ENCODE data around the gene UBE2B. TPM values are rescaled to one million over a fixed set of nuclear protein-coding genes. Genes with fewer than 3 reads are reported as not detected.
"Not testable (repeated sequence)": the region's sequence is repeated elsewhere in the genome, so short reads cannot be mapped to it uniquely, and the experiment has no call there.

Gene UBE2B
- total RNA-seq, 1 experiment from 2014 or later, result 36.0 TPM

DNA sequence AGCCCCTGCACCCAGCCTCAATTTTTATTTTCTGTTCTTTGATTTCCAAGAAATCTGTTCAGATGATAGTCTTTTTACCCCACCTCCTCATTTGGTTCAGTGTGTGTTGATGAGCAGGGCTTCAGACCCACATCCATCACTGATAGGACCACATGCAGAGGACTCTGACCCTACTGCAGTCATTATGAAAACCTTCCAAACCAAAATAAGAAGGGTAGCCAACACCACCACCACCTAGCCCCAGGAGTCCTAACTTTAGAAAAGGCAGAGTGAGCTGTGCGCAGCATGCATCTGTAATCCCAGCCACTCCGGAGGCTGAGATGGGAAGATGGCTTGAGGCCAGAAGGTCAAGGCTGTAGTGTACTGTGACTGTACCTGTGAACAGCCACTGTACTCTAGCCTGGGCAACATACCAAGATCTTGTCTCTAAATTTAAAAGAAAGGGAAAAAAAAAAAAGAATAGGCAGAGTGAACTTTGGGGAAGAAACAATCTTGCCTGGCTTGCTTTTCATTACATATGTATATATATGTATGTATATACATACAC, 27.3 kb downstream of the UBE2B start:
- no peak for DNase-seq (ENCODE audit: low spot score)

DNA sequence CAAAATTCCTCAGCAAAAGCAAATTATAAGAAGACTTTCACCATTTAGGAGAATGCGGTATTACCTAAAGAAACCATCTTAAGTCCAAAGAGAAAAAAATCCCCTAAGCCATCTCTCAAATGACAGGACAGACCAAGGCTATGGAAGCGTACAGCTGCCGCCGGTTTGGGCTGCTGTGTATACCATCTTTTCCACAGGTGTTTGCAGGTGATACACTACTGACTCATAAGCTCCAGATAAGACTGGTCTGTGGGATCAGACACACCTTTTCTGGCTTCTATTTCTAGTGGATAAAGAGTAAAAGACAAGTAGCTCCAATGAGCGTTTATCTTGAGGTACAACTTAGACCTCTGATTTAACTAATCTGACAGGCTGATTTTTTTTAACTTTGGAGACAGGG, 32.6 kb downstream of the UBE2B start:
- DNase-seq (ENCODE audit: low spot score), result no peak

DNA sequence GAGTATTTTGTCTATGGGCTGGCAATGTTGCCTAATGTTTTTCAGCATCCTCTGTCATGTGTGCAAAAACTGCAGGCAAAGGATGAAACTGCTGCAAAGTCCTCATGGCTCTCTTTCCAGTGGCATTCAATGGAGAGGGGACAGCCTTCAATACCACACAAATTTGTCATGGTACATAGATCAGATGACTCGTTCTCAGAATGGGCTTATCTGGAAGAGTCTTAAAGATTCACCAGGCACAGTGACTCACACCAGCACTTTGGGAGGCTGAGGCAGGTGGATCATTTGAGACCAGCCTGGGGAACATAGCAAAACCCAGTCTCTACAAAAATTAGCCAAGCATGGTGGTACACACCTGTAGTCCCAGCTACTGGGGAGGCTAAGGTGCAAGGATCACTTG, 35.0 kb downstream of the UBE2B start:
- DNase-seq (ENCODE audit: low spot score), result no peak

DNA sequence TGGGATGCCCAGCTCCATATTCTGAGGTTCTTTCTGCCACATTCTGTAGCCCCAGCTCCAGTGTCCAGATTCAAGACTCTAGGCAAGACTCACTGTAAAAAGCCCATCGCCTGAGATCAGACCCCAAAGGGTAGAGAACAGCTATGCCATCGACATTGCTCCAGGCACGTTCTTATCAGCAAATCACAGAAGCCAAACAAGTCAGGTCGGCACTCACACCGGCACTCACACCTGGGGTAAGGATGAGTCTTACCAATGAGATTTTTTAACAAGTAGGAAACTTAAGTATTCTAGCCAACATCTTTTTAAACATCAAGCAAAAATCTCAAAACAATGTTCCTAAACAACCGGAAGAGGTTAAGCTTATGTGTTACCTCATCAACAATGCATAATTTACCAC, 38.0 kb downstream of the UBE2B start:
- DNase-seq (ENCODE audit: low spot score), result no peak

DNA sequence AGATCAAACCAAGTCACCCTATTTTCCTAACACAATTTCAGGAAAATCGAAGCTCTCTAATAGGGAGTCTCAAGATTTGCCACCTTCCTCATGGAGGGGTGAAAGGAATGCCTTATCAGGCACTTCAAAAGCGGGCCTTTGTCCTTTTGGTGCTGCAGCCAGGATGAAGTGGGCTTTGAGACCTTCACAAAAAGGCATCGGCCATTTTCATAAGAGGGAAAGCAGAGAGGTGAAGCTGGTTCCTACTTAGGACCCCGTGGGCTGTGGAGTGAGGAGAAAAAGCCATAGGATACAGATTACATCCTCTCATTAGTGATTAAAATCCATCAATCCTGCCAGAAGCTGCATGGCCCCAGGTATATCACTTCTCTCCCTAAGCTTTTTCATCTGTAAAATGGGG, 39.5 kb downstream of the UBE2B start:
- no peak for DNase-seq (ENCODE audit: low spot score)

DNA sequence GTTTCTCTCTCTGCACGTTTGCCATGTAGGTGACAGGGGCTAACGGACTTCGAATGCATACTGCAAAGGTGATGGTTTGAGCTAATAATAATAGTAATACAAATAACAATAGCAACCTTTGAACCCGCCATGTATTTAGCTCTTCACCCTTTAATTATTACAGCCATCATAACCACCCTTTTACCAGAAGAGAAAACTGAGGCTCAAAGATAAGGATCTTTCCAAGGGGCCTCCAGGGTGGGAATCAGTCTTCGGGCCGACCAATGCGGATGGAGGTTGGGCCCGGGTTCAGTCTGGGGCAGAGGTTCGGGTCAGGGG, 39.8 kb downstream of the UBE2B start:
- DNase-seq (ENCODE audit: low spot score), result no peak

DNA sequence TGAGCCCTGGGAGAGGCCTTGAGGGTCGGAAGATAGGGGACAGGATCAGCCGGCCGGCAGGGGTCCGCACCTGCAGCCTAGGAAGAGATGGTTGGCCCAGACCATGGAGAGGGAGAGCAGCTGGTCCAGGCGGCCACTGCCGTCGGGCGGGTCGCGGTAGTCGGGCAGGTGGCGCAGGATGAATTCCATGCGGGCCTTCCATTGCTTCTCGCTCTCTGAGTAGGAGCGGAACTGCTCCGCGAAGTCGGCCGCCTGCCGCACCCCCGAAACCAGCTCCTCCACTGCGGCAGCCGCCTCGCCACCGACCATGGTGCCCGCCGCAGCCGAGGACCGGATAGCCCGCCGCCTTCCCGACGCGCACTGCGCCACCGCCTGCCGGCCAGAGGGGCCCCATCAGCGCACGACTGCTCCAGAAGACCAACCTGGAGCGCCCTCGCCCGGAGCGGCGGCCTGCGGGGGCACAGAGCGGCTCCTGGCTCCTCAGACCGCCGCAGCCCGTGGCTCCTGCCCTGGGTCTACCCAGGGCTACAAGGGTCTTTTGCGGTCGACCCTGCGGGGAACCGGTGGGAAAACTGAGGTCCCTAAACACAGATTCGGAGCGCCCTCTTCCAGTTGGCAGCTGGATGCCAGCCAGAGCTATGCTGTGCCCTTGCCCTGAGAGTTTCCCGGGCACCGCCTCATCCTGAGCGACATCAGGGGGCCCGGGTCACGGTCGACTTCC, 40.3 kb downstream of the UBE2B start, which contains the start of gene CDKN2AIPNL:
Gene CDKN2AIPNL (minus strand): TSS at position 336 of the 721 bp plus-strand sequence. CDS start 27 bp downstream, at position 309.
- DNase-seq (ENCODE audit: low spot score), result peak; percentile 84

DNA sequence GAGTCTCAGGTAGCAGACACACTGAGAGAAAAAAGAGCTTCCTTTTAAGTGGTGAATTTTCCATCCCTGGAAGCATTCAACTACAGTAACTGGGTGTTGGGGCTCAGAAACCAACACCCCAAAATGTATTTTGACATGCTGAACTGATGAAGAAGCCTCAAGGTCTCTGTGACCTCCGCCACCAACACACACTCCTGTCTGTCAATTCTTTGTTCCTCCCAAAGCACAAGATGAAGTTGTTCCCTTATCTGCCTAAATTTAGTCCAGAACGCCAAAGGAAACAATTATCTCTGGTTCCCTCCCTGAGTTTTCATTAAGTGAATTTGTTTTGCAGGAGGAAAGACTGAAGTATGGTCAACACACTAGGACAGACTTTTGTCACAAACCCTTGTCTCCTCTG, 41.7 kb downstream of the UBE2B start:
- DNase-seq (ENCODE audit: low spot score), result no peak

DNA sequence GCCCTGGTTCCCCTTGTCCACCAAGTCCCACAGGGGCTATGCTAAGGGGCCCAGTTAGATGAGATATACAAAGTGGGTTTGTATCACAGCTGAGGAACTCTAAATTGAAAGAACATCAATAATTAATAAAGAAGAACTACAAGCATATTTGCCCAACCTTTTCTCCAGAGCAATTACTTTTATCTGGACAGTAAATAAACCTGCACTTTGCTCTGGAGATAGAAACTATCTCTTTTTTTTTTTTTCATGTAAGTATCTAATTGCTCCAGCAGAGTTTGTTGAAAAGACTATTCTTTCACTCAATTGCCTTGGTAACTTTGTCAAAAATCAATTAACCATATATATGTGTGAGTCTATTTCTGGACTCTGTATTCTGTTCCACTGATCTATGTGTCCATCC, 46.3 kb downstream of the UBE2B start:
- no peak for DNase-seq (ENCODE audit: low spot score)

DNA sequence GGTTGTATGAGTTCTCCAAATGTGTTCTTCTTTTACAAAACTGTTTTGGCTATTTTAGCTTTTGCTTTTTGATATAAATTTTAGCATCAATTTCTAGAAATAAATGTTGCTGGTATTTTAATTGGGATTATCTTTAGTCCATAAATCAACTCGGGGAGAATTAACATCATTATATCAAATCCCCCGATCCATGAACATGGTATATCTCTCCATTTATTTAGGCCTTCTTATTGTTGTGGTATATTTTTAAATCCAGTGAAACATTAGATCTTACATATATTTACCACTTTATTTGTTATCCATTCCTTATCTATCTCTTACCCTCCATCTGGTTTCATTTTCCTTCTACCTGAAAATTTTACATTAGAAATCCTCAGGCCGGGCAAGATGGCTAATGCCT, 47.6 kb downstream of the UBE2B start:
- no peak for DNase-seq (ENCODE audit: low spot score)

DNA sequence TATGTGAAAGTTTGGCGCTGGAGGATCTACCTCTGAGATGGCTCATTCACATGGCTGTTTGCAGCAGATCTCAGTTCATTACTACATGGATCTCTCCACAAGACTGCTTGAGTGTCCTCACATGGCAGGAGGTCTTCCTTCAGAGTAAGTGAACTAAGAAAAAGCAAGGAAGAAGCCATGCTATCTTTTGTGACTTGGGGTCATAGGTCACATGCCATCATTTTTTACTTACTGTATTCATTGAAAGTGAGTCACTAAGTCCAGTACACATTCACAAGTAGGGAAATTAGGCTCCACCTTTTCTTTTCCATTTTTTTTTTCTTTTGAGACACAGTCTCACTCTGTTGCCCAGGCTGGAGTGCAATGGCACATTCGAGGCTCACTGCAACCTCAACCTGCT, 49.0 kb downstream of the UBE2B start:
- DNase-seq (ENCODE audit: low spot score), result no peak

DNA sequence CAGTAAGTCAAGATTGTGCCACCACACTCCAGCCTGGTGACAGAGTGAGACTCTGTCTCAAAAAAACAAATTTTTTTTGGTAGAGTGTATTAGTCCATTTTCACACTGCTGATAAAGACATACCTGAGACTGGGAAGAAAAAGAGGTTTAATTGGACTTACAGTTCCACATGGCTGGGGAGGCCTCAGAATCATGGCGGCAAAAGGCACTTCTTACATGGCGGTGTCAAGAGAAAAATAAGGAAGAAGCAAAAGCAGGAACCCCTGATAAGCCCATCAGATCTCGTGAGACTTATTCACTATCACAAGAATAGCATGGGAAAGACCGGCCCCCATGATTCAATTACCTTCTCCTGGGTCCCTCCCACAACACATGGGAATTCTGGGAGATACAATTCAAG, 49.7 kb downstream of the UBE2B start:
- DNase-seq (ENCODE audit: low spot score), result not testable (repeated sequence)

DNA sequence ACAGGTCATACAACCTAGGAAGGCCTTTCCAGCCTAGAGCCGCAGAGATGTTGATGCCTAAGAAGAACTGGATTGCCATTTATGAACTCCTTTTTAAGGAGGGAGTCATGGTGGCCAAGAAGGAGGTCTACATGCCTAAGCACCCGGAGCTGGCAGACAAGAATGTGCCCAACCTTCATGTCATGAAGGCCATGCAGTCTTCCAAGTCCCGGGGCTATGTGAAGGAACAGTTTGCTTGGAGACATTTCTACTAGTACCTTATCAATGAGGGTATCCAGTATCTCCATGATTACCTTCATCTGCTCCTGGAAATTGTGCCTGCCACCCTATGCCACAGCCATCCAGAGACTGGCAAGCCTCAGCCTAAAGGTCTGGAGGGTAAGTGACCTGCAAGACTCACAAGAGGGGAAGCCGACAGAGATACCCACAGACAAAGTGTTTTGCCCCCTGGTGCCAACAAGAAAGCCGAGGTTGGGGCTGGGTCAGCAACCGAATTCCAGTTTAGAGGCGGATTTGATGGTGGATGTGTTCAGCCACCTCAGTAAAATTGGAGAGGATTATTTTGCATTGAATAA, 51.5 kb downstream of the UBE2B start:
- no peak for DNase-seq (ENCODE audit: low spot score)

DNA sequence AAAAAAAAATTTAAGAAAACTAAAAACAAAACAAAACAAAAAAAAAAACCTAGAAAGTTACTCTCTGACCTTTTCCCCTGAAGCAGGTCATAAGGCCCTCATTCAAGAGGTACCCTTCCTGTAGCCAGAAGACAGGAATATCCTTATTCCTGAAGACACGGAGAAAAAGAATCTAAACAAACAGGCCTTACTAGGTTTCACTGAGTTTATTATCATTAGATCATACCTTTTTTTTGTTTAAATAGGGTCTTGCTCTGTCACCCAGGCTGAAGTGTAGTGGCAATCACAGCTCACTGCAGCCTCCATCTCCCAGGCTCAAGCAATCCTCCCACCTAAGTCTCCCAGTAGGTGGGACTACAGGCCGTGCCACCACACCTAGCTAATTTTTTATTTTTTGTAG, 52.0 kb downstream of the UBE2B start:
- no peak for DNase-seq (ENCODE audit: low spot score)

DNA sequence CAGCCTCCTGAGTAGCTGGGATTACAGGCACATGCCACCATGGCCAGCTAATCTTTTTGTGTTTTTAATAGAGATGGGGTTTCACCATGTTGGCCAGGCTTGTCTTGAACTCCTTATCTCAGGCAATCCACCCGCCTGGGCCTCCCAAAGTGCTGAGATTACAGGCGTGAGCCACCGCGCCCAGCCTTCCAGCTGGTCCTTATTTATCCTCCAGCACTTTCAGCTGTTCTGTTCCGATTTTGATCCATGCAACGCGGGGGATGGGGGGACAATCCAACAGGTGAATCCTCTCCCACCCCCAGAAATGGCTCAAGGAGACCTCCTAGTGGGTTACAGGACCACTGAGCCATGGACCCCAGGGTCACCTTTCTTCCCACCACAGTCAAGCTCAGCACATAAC, 55.0 kb downstream of the UBE2B start:
- no peak for DNase-seq (ENCODE audit: low spot score)

DNA sequence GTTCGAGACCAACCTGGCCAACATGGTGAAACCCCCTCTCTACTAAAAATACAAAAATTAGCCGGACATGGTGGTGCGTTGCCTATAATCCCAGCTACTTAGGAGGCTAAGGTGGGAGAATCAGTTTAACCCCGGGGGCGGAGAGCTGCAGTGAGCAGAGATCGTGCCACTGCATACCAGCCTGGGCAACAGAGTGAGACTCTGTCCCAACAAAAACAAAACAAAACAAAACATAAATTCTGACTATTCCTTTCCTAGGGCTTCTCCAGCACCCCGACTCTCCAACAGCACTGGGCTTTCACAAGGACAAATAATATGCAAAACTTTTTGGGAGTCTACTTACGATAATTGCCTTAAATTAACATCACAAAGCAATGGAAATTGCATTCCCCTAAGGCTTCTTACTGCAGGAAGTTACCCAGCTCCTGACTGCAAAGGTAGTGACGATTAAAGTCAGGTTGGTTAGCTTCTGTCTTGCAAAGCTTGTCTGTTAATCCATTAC, 56.2 kb downstream of the UBE2B start:
- DNase-seq (ENCODE audit: low spot score), result no peak

DNA sequence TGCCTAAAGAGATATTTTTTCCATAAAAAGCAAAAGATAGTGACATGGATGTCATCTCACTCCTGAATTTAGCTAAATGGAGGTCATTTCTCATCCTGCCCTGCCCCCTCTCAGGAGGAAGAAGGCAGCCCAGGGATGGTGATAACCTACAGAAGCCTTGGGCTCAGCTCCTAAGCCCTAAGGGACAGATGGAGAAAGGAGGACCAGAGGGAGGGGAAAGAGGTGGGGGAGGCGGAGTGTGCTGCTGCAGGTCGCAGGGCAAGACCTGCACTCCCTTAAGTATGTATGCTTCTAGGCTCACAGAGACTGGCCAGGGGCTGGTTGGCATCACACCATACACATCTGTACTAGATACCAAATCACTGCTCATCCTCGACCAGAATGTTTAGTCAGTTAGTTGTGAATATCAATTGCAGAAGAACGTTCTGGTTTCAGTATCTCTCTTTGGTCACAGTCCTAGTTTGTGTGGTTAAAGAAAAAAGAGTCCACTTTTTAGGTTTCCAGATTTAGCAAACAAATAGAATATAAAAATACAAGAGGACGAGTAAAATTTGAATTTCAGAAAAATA, 58.7 kb downstream of the UBE2B start:
- DNase-seq (ENCODE audit: low spot score), result no peak

DNA sequence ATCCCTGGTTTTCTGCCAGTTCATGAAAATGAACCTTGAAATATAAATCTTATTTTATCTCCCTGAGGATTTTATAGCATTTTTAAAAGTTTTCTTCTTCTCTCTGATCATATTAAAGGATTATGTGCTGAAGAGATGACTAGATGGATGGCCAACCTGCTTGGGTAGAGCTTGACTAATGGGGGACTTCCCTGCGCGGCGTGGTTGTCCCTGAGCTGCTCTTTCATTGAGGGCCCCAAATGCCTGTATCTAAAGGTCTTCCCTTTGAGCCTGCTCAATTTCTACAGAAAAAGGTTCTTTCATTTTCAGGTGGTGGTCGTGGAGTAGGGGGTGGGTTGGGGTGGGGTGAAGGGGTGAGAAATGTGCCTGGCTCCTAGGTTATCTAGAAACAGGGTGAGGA, 60.8 kb downstream of the UBE2B start:
- DNase-seq (ENCODE audit: low spot score), result no peak

DNA sequence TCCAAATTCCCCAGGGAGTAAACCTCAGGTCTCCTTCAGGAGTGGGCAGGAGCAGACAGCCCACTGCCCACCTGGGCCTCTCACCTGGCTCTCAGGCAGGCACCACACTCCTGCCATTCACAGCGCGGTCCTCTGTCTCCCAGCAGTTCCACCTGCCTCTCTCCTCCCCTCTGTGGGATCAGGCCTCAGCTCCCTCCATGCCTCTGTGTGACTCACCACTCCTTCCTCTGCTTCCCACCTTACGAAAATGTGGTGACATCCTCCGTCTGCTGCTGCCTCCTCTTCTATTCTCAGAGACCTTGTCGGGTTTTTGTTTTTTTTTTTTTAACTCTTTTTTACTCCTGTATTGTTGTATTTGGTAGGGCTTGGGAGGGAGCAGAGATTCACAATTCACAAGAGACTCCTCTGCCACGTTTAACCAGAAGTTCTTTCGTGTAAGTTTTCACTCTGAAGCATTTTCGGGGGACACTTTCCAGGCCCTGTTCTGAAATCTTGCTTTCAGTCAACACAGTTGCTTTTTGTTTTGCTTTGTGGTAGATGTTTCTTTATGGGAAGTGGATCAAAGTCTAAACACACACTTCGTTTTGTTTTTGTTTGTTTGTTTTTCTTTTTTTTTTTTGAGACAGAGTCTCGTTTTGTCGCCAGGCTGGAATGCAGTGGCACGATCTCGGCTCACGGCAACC, 61.4 kb downstream of the UBE2B start:
- DNase-seq (ENCODE audit: low spot score), result no peak

DNA sequence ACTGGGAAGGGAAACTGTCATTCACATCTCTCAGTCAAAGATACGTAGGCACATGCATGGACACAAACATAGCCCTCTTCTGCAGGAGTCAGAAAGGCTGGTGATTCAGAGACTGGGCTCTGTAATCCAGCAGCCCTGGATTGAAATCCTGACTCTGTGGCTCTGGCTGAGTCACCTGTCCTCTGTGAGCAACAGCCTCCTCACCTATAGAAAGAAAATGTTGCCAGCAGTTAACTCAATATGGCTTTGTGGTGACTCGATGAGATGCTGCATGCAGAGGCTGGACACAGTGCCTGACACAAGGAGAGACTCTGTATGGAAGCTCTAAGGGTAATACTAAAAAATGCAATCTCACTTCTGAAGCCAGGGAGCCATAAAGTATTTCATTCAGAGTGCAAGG, 64.2 kb downstream of the UBE2B start:
- DNase-seq (ENCODE audit: low spot score), result no peak

DNA sequence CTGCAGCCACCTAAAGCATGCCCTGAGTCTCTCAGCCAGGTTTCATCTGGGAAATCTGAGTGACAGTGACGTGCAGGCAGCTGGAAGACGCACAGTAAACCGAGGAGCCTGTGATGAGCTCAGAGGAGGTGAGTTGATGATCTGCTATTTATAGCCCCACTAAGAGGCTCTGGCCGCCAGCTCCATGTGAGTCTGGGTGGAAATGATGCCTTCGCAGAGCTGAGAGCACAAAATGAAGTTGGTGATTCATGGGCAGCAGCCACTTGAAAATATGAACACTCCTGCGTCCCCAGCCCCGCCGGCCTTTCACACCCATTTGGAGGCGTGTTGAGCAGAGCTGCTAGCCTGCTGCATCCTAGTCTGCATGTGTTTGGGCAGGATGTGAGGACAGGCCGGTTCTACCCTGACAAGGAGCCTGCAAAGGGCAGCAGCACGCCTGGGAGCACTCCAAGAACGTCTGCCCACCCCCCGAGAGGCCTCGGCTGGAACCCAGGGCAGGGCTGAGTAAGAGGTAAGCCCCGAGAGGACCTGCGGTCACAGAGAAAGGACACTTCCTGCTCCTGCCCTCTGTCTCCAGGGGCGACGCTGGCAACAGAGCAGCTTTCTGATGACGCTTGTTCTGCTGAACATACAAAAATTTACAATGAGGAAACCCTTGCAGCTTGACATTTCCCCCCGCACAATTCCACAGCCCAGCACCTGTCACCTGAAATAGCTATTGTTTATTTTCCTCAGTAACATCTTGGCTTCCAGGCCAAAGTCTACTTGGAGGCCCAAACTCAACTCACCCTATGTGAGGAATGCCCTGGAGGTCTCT, 65.4 kb downstream of the UBE2B start:
- DNase-seq (ENCODE audit: low spot score), result peak; percentile 90
